Keratinocyte (primary cell): ENCODE measurements around the gene C16orf95.

Experiments used
- CTCF ChIP-seq, 3 experiments: IDR thresholded peaks in 1 of 3; conservative IDR thresholded peaks in 1 of 3; optimal IDR thresholded peaks in 1 of 3; 2 replicates in 2 of 3; 3 replicates in 1 of 3; pipeline versions ENCODE3 to v1.5.1; 2011; ENCODE audit warnings: low read length in 3 of 3, mild to moderate bottlenecking in 3 of 3, moderate library complexity in 2 of 3, control low read depth in 1 of 3, inconsistent platforms in 1 of 3; ENCODE audit not compliant: insufficient read depth in 2 of 3; ENCODE audit errors: extremely low read depth in 1 of 3
- EZH2 ChIP-seq: IDR thresholded peaks from one replicate; pipeline ENCODE4 v1.6.1; 2012; ENCODE audit warnings: inconsistent platforms, mild to moderate bottlenecking, low read length, moderate library complexity

- no peak for TF ChIP-seq CTCF (optimal IDR thresholded peaks at IDR 0.05 in 1 of 3, IDR thresholded peaks at IDR 0.05 in 1 of 3, conservative IDR thresholded peaks at IDR 0.05 in 1 of 3; ENCODE audit: extremely low read depth in 1 of 3, insufficient read depth in 2 of 3, low read length in 3 of 3)
- TF ChIP-seq EZH2, result no peak
Measured at GRCh38 chr16:87337262-87337771, 20.1 kb upstream of the C16orf95 start.
